ENCODE results near the gene CEBPG. TPM values are rescaled to one million over a fixed set of nuclear protein-coding genes. Genes with fewer than 3 reads are reported as not detected.

Gene CEBPG
- total RNA-seq, 1 experiment from 2014 or later = 91.3 TPM

DNA sequence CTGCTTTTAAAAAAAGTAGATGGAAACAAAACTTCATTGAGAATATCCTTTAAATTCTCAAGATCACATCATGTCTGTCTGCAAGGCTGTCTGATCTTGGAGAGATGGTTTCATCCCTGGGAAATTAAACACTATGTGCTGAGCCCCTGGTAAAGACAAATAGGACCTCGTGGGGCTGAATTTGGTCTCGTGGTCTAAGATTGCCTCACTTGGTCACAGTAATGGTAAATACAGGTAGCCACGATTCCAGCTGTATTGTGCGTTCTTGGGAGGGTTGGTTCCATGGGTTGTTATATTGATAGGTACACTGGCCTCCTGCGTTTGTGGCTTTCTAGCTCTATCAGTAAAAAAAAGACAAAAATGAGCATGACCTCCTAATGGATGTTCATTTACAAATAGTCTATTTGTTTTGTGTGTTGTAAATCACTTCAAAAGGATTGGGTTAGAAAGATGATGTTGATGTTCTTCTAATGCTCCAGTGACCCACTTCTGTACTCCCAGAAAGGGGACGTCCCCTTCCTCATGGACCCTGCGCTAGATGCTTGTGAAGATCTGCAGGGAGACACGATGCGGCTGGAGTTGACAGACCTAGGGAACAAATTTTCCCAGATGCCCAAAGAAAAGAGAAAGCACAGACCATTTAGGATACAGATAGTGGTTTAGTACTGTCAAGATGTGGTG, 1.8 kb downstream of the CEBPG start:
- POLR2A ChIA-PET = interaction anchor here (0.6 to 6.1 kb wide), 17 partner anchors 13 to 796 kb away, joined by 3 to 110 read pairs (median 4); partner anchors contain the start of gene CEBPA
- TF ChIP-seq, protein P1, sequence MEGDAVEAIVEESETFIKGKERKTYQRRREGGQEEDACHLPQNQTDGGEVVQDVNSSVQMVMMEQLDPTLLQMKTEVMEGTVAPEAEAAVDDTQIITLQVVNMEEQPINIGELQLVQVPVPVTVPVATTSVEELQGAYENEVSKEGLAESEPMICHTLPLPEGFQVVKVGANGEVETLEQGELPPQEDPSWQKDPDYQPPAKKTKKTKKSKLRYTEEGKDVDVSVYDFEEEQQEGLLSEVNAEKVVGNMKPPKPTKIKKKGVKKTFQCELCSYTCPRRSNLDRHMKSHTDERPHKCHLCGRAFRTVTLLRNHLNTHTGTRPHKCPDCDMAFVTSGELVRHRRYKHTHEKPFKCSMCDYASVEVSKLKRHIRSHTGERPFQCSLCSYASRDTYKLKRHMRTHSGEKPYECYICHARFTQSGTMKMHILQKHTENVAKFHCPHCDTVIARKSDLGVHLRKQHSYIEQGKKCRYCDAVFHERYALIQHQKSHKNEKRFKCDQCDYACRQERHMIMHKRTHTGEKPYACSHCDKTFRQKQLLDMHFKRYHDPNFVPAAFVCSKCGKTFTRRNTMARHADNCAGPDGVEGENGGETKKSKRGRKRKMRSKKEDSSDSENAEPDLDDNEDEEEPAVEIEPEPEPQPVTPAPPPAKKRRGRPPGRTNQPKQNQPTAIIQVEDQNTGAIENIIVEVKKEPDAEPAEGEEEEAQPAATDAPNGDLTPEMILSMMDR (IDR thresholded peaks at IDR 0.05; ENCODE audit: unreplicated experiment) = no peak
- DNase-seq (ENCODE audit: unreplicated experiment) = no peak
- Mint-ChIP-seq H3K36me3 (ENCODE audit: insufficient read depth, unreplicated experiment) (peaks cover 23% of the 10 kb centered on the region), H3K4me1 (ENCODE audit: insufficient read depth, unreplicated experiment) (peaks cover 41% of the 10 kb centered on the region), H3K27me3 (ENCODE audit: insufficient read depth, unreplicated experiment) (no peaks in the 10 kb centered on the region), H3K4me3 (ENCODE audit: unreplicated experiment) (peak overlapping the region; percentile 89), H3K27ac (ENCODE audit: low read depth, unreplicated experiment) (peak overlapping the region; percentile 94), H3K9me3 (ENCODE audit: unreplicated experiment) (no peaks in the 10 kb centered on the region)
- intact Hi-C loops (cut with micrococcal nuclease) = loop anchor here (2.0 kb wide), 1 partner anchor 72 kb away; the partner anchor contains the start of gene CEBPA
- CTCF ChIA-PET = interaction anchor here (0.6 to 2.3 kb wide), 12 partner anchors 9 to 390 kb away, joined by 3 to 11 read pairs (median 3); partner anchors contain the start of gene CEBPA
- no TSS peak for BruUV-seq (replicated peaks)

DNA sequence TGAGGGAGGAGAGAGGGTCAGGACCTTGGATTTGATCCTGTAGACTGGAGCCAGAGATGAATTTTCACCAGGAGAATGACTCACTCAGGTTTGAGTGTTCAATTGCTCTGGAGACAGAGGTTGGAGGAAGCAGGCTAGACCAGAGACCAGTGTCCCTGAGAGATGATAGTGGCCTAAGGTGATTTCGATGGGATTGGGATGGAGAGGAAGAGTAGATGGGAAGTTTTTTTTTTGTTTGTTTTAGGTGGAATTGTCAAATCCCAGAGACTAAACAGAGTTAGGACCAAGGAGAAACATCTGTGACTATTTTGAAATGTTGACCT, 2.3 kb downstream of the CEBPG start:
- TF ChIP-seq, protein P1 (IDR thresholded peaks at IDR 0.05; ENCODE audit: unreplicated experiment) = no peak
- peak; percentile 54 for DNase-seq (ENCODE audit: unreplicated experiment)
- ChIA-PET POLR2A (interaction anchor here (0.5 to 6.1 kb wide), 15 partner anchors 7 to 328 kb away, joined by 3 to 110 read pairs (median 12); partner anchors contain the start of gene CEBPA), CTCF (interaction anchor here (0.6 to 2.3 kb wide), 9 partner anchors 9 to 130 kb away, joined by 3 to 11 read pairs (median 5); partner anchors contain the start of gene CEBPA)
- no TSS peak for BruUV-seq (replicated peaks)
- H3K27me3 Mint-ChIP-seq (ENCODE audit: insufficient read depth, unreplicated experiment) = no peaks in the 10 kb centered on the region
- H3K9me3 Mint-ChIP-seq (ENCODE audit: unreplicated experiment) = no peaks in the 10 kb centered on the region
- peak overlapping the region; percentile 89 for H3K4me3 Mint-ChIP-seq (ENCODE audit: unreplicated experiment)
- H3K27ac Mint-ChIP-seq (ENCODE audit: low read depth, unreplicated experiment) = peak overlapping the region; percentile 94
- H3K4me1 Mint-ChIP-seq (ENCODE audit: insufficient read depth, unreplicated experiment) = peaks cover 42% of the 10 kb centered on the region
- peaks cover 28% of the 10 kb centered on the region for H3K36me3 Mint-ChIP-seq (ENCODE audit: insufficient read depth, unreplicated experiment)
- intact Hi-C loops (cut with micrococcal nuclease) = loop anchor here (2.0 kb wide), 1 partner anchor 73 kb away; the partner anchor contains the start of gene CEBPA

DNA sequence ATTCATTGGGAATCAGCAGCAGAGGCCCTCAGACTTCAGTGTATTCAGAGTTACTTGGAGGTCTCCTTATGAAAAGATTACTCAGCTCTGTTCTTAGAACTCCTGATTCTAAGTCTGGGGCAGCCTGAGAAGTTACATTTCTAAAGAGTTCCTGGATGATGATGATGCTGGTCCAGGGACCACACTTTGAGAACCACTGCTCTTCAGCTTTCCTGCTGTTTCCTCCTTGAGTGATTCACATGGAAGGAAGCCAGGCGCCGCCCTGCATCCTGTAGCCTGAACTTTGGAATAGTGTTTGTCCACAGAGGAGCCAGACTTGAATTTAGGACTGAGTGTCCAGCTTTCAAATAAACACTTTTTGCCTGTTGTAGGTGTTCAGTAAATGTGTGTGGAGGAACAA, 2.9 kb downstream of the CEBPG start:
- ChIA-PET POLR2A (interaction anchor here (0.5 to 4.5 kb wide), 14 partner anchors 8 to 328 kb away, joined by 3 to 37 read pairs (median 8); partner anchors contain the start of gene CEBPA), CTCF (interaction anchor here (0.7 to 1.7 kb wide), 12 partner anchors 9 to 849 kb away, joined by 3 to 6 read pairs (median 4); partner anchors contain the start of genes CEBPA and GPATCH1)
- H3K27ac Mint-ChIP-seq (ENCODE audit: low read depth, unreplicated experiment) = peak overlapping the region; percentile 94
- peak; percentile 93 for DNase-seq (ENCODE audit: unreplicated experiment)
- TF ChIP-seq, protein P1 (IDR thresholded peaks at IDR 0.05; ENCODE audit: unreplicated experiment) = no peak
- peak overlapping the region; percentile 89 for H3K4me3 Mint-ChIP-seq (ENCODE audit: unreplicated experiment)
- H3K27me3 Mint-ChIP-seq (ENCODE audit: insufficient read depth, unreplicated experiment) = no peaks in the 10 kb centered on the region
- peaks cover 47% of the 10 kb centered on the region for H3K4me1 Mint-ChIP-seq (ENCODE audit: insufficient read depth, unreplicated experiment)
- no TSS peak for BruUV-seq (replicated peaks)
- intact Hi-C loops (cut with micrococcal nuclease) = no loop called here
- H3K36me3 Mint-ChIP-seq (ENCODE audit: insufficient read depth, unreplicated experiment) = peaks cover 34% of the 10 kb centered on the region
- no peaks in the 10 kb centered on the region for H3K9me3 Mint-ChIP-seq (ENCODE audit: unreplicated experiment)

DNA sequence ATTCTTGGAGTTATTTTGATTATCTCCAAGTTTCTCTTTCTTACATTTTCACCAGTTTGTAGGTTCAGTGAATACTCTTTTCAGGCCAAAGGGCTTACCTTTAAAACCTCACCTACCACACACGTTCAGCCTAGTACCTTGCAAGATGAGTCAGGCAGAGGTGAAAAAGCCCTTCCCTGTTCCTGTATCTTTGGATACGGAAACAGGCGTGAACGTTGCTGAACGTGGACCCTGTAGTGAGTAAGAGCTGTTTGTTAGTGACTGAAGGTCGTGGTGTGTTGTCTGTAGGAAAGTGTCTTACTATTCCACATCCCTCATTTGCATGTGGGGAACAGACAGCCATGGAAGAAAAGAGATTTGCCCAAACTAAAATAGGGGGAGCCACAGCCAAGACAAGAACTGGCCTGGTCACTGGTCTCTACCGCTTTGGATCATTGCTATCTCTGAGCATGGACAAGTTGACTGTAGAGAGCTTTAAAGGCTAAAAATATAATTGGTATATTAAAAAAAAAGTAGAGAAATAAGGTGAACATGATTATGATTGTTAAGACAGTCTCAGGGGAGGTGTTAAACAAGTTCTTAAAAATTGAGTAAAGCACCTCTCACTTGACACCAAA, 3.5 kb downstream of the CEBPG start:
- peaks cover 41% of the 10 kb centered on the region for H3K36me3 Mint-ChIP-seq (ENCODE audit: insufficient read depth, unreplicated experiment)

More for the DNA sequence above, 3.5 kb downstream of the CEBPG start:
- no TSS peak for BruUV-seq (replicated peaks)
- CTCF ChIA-PET = interaction anchor here (0.6 to 1.8 kb wide), 16 partner anchors 9 to 848 kb away, joined by 3 to 10 read pairs (median 4); partner anchors contain the start of genes CEBPA and GPATCH1
- H3K4me3 Mint-ChIP-seq (ENCODE audit: unreplicated experiment) = peak overlapping the region; percentile 89
- H3K27me3 Mint-ChIP-seq (ENCODE audit: insufficient read depth, unreplicated experiment) = no peaks in the 10 kb centered on the region
- peak overlapping the region; percentile 94 for H3K27ac Mint-ChIP-seq (ENCODE audit: low read depth, unreplicated experiment)
- TF ChIP-seq, protein P1 (IDR thresholded peaks at IDR 0.05; ENCODE audit: unreplicated experiment) = no peak
- POLR2A ChIA-PET = interaction anchor here (0.8 to 4.5 kb wide), 14 partner anchors 9 to 329 kb away, joined by 3 to 37 read pairs (median 8); partner anchors contain the start of gene CEBPA
- intact Hi-C loops (cut with micrococcal nuclease) = no loop called here
- no peaks in the 10 kb centered on the region for H3K9me3 Mint-ChIP-seq (ENCODE audit: unreplicated experiment)
- peaks cover 50% of the 10 kb centered on the region for H3K4me1 Mint-ChIP-seq (ENCODE audit: insufficient read depth, unreplicated experiment)
- DNase-seq (ENCODE audit: unreplicated experiment) = peak; percentile 71

All from MCF 10A (cell line).